Mucosa of descending colon (tissue), 3 donors: ENCODE data around the gene ST8SIA2. TPM values are rescaled to one million over a fixed set of nuclear protein-coding genes. Genes with fewer than 3 reads are reported as not detected.

ENCODE experiments used
- ATAC-seq: fragments of 200-7000 bp; cut with Tn5 transposase; one replicate; pipeline ENCODE4 v1.9.1; 2020; ENCODE audit warnings: mild to moderate bottlenecking, moderate library complexity
- DNase-seq, 3 donors: peaks; one replicate each; pipeline ENCODE4 v3.0.0-alpha.2; 2020
- H3K36me3 ChIP-seq: fragments of 200-600 bp; one replicate; pipeline ENCODE4 v1.8.0; 2021; ENCODE audit warnings: low read depth, mild to moderate bottlenecking
- H3K4me1 ChIP-seq: fragments of 200-600 bp; one replicate; pipeline ENCODE4 v1.8.0; 2021; ENCODE audit warnings: low read depth, mild to moderate bottlenecking
- H3K4me3 ChIP-seq: fragments of 200-600 bp; one replicate; pipeline ENCODE4 v1.8.0; 2021; ENCODE audit warnings: mild to moderate bottlenecking
- H3K9me3 ChIP-seq: fragments of 200-600 bp; one replicate; pipeline ENCODE4 v1.8.0; 2021; ENCODE audit warnings: mild to moderate bottlenecking
- intact Hi-C, 2 donors: fragments of 100-400 bp; cut with DNase I in 1 of 2; cut with micrococcal nuclease in 1 of 2; formaldehyde crosslinking; loops; one replicate each; pipeline versions ENCODE4 v1.11.0 to v1.11.1; 2022; cut with DNase I, micrococcal nuclease
- total RNA-seq, 3 donors: library from RNA; stranded (reverse); fragmentation: NEBNext Ultra II Directional in 2 of 3; extraction: Animal tissue kit (Norgen Biotek cat#: 25700) in 2 of 3; gene quantifications; one replicate each; pipeline versions ENCODE4 v1.2.1 to v1.2.4, GENCODE V29; 2021 to 2023
- TF ChIP-seq, protein P1 (sequence below): fragments of 200-600 bp; IDR thresholded peaks from one replicate; pipeline ENCODE4 v1.8.0; 2022; ENCODE audit warnings: antibody characterized with exemption, mild to moderate bottlenecking
- donor health status: DM: no; HTN: no; CAD: no; lungs with moderate emphysema.
- donor health status: DM: no; HTN: no; CAD: no.
- donor health status: DM: no; HTN: yes; CAD: no.

ST8SIA2 gene
- total RNA-seq, 3 donors from 2014 or later: 0.29 to 0.44 (median 0.43) TPM

DNA sequence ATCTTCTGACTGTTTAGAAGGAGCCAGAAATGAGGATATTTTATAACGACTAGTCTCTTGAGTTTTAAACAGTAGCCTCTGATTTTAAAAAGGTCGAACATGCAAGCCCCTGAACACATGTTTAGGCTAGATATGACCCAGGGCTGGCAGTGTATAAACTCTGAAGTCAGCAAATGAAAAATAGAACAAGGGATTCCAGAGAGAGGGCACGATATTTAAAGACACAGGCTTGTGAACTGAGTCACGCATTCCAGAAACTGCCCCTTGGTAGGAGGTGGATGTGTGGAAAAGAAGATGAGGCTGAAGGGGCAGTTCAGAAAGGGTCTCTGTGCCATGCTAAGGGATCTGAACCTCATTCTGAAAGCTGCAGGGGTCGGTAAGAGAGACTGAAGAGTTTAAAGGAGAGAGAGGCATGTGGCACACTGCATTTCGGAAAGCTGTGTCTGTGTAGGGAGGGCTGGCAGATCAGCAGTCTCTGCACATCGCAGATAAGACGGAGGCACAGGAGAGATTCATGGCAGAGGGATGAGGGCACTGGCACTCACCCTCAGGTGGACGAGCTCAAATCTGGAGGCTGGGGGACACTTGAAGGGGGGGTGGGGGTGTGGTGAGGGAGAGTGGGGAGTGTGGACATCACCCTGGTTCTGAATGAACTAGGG lies 22.1 kb downstream of the ST8SIA2 start:
- no peaks in the 10 kb centered on the region for H3K9me3 ChIP-seq
- ATAC-seq (no peak), DNase-seq (no peak)
- H3K4me1 ChIP-seq: no peaks in the 10 kb centered on the region
- intact Hi-C loops: no loop called here
- no peak overlapping the region for H3K4me3 ChIP-seq
- no peaks in the 10 kb centered on the region for H3K36me3 ChIP-seq
- TF ChIP-seq, protein P1, sequence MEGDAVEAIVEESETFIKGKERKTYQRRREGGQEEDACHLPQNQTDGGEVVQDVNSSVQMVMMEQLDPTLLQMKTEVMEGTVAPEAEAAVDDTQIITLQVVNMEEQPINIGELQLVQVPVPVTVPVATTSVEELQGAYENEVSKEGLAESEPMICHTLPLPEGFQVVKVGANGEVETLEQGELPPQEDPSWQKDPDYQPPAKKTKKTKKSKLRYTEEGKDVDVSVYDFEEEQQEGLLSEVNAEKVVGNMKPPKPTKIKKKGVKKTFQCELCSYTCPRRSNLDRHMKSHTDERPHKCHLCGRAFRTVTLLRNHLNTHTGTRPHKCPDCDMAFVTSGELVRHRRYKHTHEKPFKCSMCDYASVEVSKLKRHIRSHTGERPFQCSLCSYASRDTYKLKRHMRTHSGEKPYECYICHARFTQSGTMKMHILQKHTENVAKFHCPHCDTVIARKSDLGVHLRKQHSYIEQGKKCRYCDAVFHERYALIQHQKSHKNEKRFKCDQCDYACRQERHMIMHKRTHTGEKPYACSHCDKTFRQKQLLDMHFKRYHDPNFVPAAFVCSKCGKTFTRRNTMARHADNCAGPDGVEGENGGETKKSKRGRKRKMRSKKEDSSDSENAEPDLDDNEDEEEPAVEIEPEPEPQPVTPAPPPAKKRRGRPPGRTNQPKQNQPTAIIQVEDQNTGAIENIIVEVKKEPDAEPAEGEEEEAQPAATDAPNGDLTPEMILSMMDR: no peak

DNA sequence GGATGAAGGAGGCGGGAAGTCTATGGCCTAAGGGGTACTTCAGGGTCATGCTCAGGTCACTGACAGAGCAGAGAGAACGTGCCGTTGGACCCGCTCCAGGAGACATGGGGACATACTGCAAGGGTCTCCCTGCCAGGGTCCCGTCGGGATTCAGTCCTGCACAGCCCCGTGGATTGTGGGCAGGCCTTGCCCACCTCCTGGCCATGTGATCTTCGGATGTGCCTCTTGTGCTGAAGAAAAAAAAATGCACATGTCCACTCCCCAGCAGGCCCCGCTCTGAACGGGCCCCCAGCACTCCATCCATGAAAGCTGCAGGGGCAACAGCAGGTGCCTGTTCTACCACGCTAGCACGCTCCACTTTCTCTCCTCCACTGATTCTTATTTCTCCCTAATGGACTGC lies 22.9 kb downstream of the ST8SIA2 start:
- ATAC-seq (no peak), DNase-seq (no peak)
- intact Hi-C loops: no loop called here
- Histone ChIP-seq H3K4me1 (no peaks in the 10 kb centered on the region), H3K9me3 (no peaks in the 10 kb centered on the region), H3K36me3 (no peaks in the 10 kb centered on the region), H3K4me3 (no peak overlapping the region)
- TF ChIP-seq, protein P1: no peak

DNA sequence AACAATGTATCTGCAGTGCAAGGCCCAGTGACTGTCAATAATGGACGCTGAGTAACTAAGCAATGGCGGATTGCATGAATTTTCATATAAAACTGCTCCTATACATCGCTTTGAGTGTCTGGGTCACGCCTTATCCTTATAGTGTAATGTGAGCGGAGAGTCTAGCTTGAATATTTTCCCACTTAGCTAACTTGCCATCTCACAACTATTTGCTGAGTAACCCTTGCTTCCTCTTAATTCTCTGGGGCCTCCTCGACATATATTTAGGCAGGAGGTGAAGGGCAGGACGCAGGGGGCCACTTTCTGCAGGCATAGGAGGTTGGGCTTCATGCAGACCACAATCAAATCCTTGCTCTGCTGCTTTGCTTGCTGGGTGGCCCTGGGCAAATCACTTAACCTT lies 24.0 kb downstream of the ST8SIA2 start:
- no peaks in the 10 kb centered on the region for H3K36me3 ChIP-seq
- no peak for DNase-seq
- H3K4me1 ChIP-seq: no peaks in the 10 kb centered on the region
- no peak overlapping the region for H3K4me3 ChIP-seq
- TF ChIP-seq, protein P1: no peak
- no peaks in the 10 kb centered on the region for H3K9me3 ChIP-seq
- no peak for ATAC-seq
- intact Hi-C loops: no loop called here

DNA sequence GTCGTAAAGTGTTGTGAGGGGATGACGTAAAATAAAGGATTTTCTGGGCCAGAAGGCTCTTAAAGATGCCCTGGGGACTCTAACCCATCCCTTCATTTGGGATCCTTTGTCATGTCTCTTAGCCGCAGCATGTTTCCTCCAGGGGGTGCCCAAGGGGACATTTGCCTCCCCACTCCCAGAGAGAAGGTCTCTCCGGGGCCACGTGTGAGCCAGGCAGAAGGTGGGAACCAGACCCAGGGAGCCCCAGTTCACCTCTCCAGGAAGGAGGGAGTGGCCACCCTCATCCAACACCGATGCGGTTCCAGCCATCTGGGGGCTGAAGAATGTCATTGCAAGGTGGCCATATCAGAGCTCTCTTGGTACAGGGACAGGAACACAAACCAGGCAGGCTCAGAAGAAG lies 25.2 kb downstream of the ST8SIA2 start:
- TF ChIP-seq, protein P1: no peak
- intact Hi-C loops: no loop called here
- DNase-seq (no peak), ATAC-seq (no peak)
- Histone ChIP-seq H3K4me1 (no peaks in the 10 kb centered on the region), H3K4me3 (no peak overlapping the region), H3K36me3 (no peaks in the 10 kb centered on the region), H3K9me3 (no peaks in the 10 kb centered on the region)

DNA sequence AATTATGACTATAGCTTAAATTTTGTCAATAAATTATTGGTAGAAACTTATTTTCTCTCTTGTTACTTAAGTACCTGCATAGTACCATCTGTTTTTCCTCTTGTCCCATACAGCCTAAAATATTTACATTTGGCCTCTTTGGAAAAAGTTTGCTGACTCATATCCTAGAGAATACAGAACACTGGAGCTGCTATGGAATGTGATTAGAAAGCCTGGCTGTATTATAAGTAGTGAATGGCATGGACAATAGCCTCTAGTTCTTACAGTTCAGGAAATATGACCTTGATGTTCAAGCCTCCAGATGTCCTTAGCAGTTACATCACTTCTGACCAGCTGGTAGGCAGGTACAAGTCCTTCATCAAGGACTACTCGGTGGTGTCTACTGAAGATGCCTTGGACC lies 28.3 kb downstream of the ST8SIA2 start:
- H3K4me3 ChIP-seq: no peak overlapping the region
- H3K4me1 ChIP-seq: no peaks in the 10 kb centered on the region
- ATAC-seq: no peak
- no peaks in the 10 kb centered on the region for H3K9me3 ChIP-seq
- no peaks in the 10 kb centered on the region for H3K36me3 ChIP-seq
- DNase-seq: no peak
- intact Hi-C loops: no loop called here
- TF ChIP-seq, protein P1: no peak
